Ureter (tissue), 1 donor: ENCODE measurements around the gene LRRK2. TPM values are rescaled to one million over a fixed set of nuclear protein-coding genes. Genes with fewer than 3 reads are reported as not detected.

Experiments
- DNase-seq: peaks from one replicate; pipeline ENCODE4 v3.0.0-alpha.2; 2020; ENCODE audit warnings: low spot score
- total RNA-seq: library from RNA; stranded (reverse); gene quantifications from one replicate; pipeline ENCODE4 v1.2.4, GENCODE V29; 2023
- donor health status: DM: yes; HTN: yes; CAD: no.

LRRK2 gene
- total RNA-seq, 1 donor from 2014 or later, result 12.7 TPM

GRCh38 chr12:40405419-40405818 is 180.6 kb downstream of the LRRK2 start:
- DNase-seq, result no peak

Other genes starting within 250 kb of the LRRK2 start
- gene SLC2A13, start 118.9 kb upstream of the LRRK2 start, total RNA-seq, result 8.5 TPM